HFF-Myc (cell line): ENCODE results near the gene CHN1.
A peak's percentile ranks its signal among the peaks of the same experiment; 100 is the strongest.

Experiments used
- DNase-seq: peaks from one replicate; pipeline ENCODE4 v3.0.0-alpha.2; 2011; ENCODE audit warnings: low read depth; ENCODE audit errors: extremely low read depth
- H3K4me3 ChIP-seq: replicated peaks from 2 replicates; pipeline ENCODE4 v1.5.1; 2011; ENCODE audit warnings: low read depth, mild to moderate bottlenecking, control low read depth, low read length
- CTCF ChIP-seq: IDR thresholded peaks from 2 replicates; pipeline ENCODE4 v1.5.1; 2012; ENCODE audit warnings: mild to moderate bottlenecking, low read depth, low read length, control low read depth; ENCODE audit errors: missing control alignments

Gene CHN1

GRCh38 chr2:174878537-174879147, 126.5 kb downstream of the CHN1 start:
- DNase-seq: peak; percentile 24
- TF ChIP-seq CTCF: no peak
- peak overlapping the region; percentile 19 for H3K4me3 ChIP-seq

GRCh38 chr2:174877751-174878150, 127.4 kb downstream of the CHN1 start:
- no peak overlapping the region for H3K4me3 ChIP-seq
- TF ChIP-seq CTCF: no peak
- no peak for DNase-seq

- TF ChIP-seq CTCF: no peak
- DNase-seq: no peak
- no peak overlapping the region for H3K4me3 ChIP-seq
Observed at GRCh38 chr2:174877301-174877700, 127.9 kb downstream of the CHN1 start.

- no peak for TF ChIP-seq CTCF
- no peak overlapping the region for H3K4me3 ChIP-seq
- DNase-seq: no peak
Observed at GRCh38 chr2:174874085-174874484, 131.1 kb downstream of the CHN1 start.

- DNase-seq: no peak
- H3K4me3 ChIP-seq: no peak overlapping the region
- TF ChIP-seq CTCF: no peak
Observed at GRCh38 chr2:174873471-174873870, 131.7 kb downstream of the CHN1 start.

- no peak for TF ChIP-seq CTCF
- H3K4me3 ChIP-seq: no peak overlapping the region
- DNase-seq: no peak
Observed at GRCh38 chr2:174870787-174871186, 134.4 kb downstream of the CHN1 start.

- no peak overlapping the region for H3K4me3 ChIP-seq
- DNase-seq: no peak
- TF ChIP-seq CTCF: no peak
Observed at GRCh38 chr2:174868878-174869277, 136.3 kb downstream of the CHN1 start.
